Endothelial cell of umbilical vein (primary cell): Measurements from ENCODE around the gene CUL2. TPM values are rescaled to one million over a fixed set of nuclear protein-coding genes. Genes with fewer than 3 reads are reported as not detected.
A peak's percentile ranks its signal among the peaks of the same experiment; 100 is the strongest.

Experiments
- BruUV-seq: library from RNA; stranded (reverse); fragments of 400-500 nt; replicated peaks from 2 replicates; lab custom pipeline; 2021; lab: Mats Ljungman, UMichigan
- CTCF ChIA-PET: fragments of 300-600, 350-600 bp; sonication (Branson Sonifier 250); formaldehyde crosslinking; loops from one replicate; lab custom pipeline; 2021; ENCODE audit warnings: antibody characterized with exemption, inconsistent platforms; lab: Charles Lee
- POLR2A ChIA-PET: fragments of 300-600, 350-600 bp; sonication (Branson Sonifier 250); formaldehyde crosslinking; loops from one replicate; lab custom pipeline; 2021; ENCODE audit warnings: antibody characterized with exemption, inconsistent platforms; lab: Charles Lee
- DNase-seq: peaks from one replicate; pipeline ENCODE4 v3.0.0-alpha.2; 2011; ENCODE audit warnings: low read depth, low spot score
- FAIRE-seq: peaks from 2 replicates; lab custom pipeline; 2011; peaks lifted over from hg19 to GRCh38; lab: Jason Lieb, UNC
- H2AFZ ChIP-seq: 2 replicates; pipeline ENCODE4 v1.6.0; 2012; ENCODE audit warnings: low read depth, low read length, control low read depth, inconsistent platforms
- H3K27ac ChIP-seq: 2 replicates; pipeline ENCODE4 v1.5.1; 2011; ENCODE audit warnings: low read depth, mild to moderate bottlenecking, control low read depth, low read length, moderate library complexity; ENCODE audit not compliant: insufficient read depth
- H3K27me3 ChIP-seq, 2 experiments: 2 replicates each; pipeline versions ENCODE4 v1.6.0 to v1.6.1; 2011; ENCODE audit warnings: low read length in 2 of 2, mixed read lengths in 1 of 2; ENCODE audit not compliant: control insufficient read depth in 2 of 2, insufficient read depth in 2 of 2
- H3K36me3 ChIP-seq, 2 experiments: 2 replicates in 1 of 2; 3 replicates in 1 of 2; pipeline ENCODE4 v1.5.1; 2011; ENCODE audit warnings: low read length in 2 of 2, mild to moderate bottlenecking in 1 of 2, moderate library complexity in 1 of 2; ENCODE audit not compliant: control insufficient read depth in 2 of 2, insufficient read depth in 2 of 2; ENCODE audit errors: extremely low read depth in 1 of 2
- H3K4me1 ChIP-seq: 3 replicates; pipeline ENCODE4 v1.5.1; 2011; ENCODE audit warnings: mild to moderate bottlenecking, low read length; ENCODE audit not compliant: control insufficient read depth, insufficient read depth; ENCODE audit errors: extremely low read depth
- H3K4me2 ChIP-seq: 2 replicates; pipeline ENCODE4 v1.6.1; 2011; ENCODE audit warnings: low read length, control low read depth, mixed read lengths; ENCODE audit not compliant: insufficient read depth
- H3K4me3 ChIP-seq, 3 experiments: fragments of 200-600 bp in 1 of 3; sonication (generic), shearing (Covaris generic) in 1 of 3; replicated peaks in 1 of 3; 2 replicates each; pipeline ENCODE4 v1.5.1; 2011 to 2016; ENCODE audit warnings: control low read depth in 3 of 3, low read length in 3 of 3, mild to moderate bottlenecking in 2 of 3, inconsistent platforms in 1 of 3, low read depth in 1 of 3, moderate library complexity in 1 of 3; ENCODE audit not compliant: insufficient read depth in 1 of 3
- H3K79me2 ChIP-seq: 2 replicates; pipeline ENCODE4 v1.6.0; 2012; ENCODE audit warnings: low read length, inconsistent platforms; ENCODE audit not compliant: control insufficient read depth, insufficient read depth
- H3K9ac ChIP-seq: replicated peaks from 2 replicates; pipeline ENCODE3; 2011; ENCODE audit warnings: low read length, control low read depth; ENCODE audit not compliant: insufficient read depth; ENCODE audit errors: extremely low read depth
- H3K9me1 ChIP-seq: replicated peaks from 3 replicates; pipeline ENCODE4 v1.6.0; 2011; ENCODE audit warnings: mild to moderate bottlenecking, low read length; ENCODE audit not compliant: control insufficient read depth, insufficient read depth; ENCODE audit errors: extremely low read depth
- H3K9me3 ChIP-seq: replicated peaks from 2 replicates; pipeline ENCODE4 v1.5.1; 2012; ENCODE audit warnings: low read length, inconsistent platforms; ENCODE audit not compliant: control insufficient read depth, insufficient read depth
- H4K20me1 ChIP-seq: replicated peaks from 2 replicates; pipeline ENCODE3; 2011; ENCODE audit warnings: mild to moderate bottlenecking, low read length; ENCODE audit not compliant: control insufficient read depth, insufficient read depth; ENCODE audit errors: extremely low read depth
- CTCF ChIP-seq, 2 donors: IDR thresholded peaks; 1 replicate in 1 of 2; 2 replicates in 1 of 2; pipeline ENCODE4 v1.5.1; 2011; ENCODE audit warnings: low read length in 2 of 2, mild to moderate bottlenecking in 2 of 2, moderate library complexity in 2 of 2, control low read depth in 1 of 2, inconsistent platforms in 1 of 2, low read depth in 1 of 2; ENCODE audit not compliant: insufficient read depth in 1 of 2; ENCODE audit errors: extremely low read depth in 1 of 2
- EZH2 ChIP-seq: IDR thresholded peaks from 2 replicates; pipeline ENCODE4 v1.6.1; 2012; ENCODE audit warnings: borderline replicate concordance, low read depth, mild to moderate bottlenecking, moderate library complexity, low read length, inconsistent platforms; ENCODE audit not compliant: severe bottlenecking
- FOS ChIP-seq: IDR thresholded peaks from 2 replicates; pipeline ENCODE4 v1.6.1; 2011; ENCODE audit warnings: mild to moderate bottlenecking, low read length, moderate library complexity, borderline replicate concordance; ENCODE audit not compliant: insufficient read depth
- GATA2 ChIP-seq: IDR thresholded peaks from 2 replicates; pipeline ENCODE4 v1.7.0; 2011; ENCODE audit warnings: low read depth, mild to moderate bottlenecking, moderate library complexity, mixed read lengths, low read length; ENCODE audit not compliant: insufficient read length, insufficient read depth
- JUN ChIP-seq: IDR thresholded peaks from 2 replicates; pipeline ENCODE4 v1.6.1; 2011; ENCODE audit warnings: borderline replicate concordance, low read depth; ENCODE audit not compliant: insufficient read length, insufficient read depth
- MAX ChIP-seq: IDR thresholded peaks from 2 replicates; pipeline ENCODE4 v1.6.1; 2011; ENCODE audit not compliant: insufficient read depth, insufficient read length
- POLR2A ChIP-seq: IDR thresholded peaks from 2 replicates; pipeline ENCODE4 v1.6.1; 2012; ENCODE audit warnings: low read depth, mild to moderate bottlenecking, control low read depth, low read length
- POLR2AphosphoS5 ChIP-seq: IDR thresholded peaks from 2 replicates; pipeline ENCODE4 v1.6.1; 2012; ENCODE audit warnings: low read depth, mild to moderate bottlenecking, control low read depth, low read length, moderate library complexity; ENCODE audit not compliant: insufficient read depth
- dilution Hi-C: fragments of 300-500 bp; cut with MboI; formaldehyde crosslinking; loops from one replicate; pipeline ENCODE4 v1.15.0; 2019; ENCODE audit warnings: low sequenced_read_pairs; ENCODE audit not compliant: extremely low pct_ligation_motif_present
- intact Hi-C: fragments of 100-400 bp; cut with micrococcal nuclease; formaldehyde crosslinking; loops from one replicate; pipeline ENCODE4 v1.10.0; 2022
- polyA plus RNA-seq, 4 experiments: library from polyadenylated mRNA; depleted of rRNA in 3 of 4; stranded (reverse) in 3 of 4; unstranded in 1 of 4; fragments of >200 nt; gene quantifications; 2 replicates each; pipeline versions ENCODE4 v1.2.1 to v1.2.3, GENCODE V29; 2011 to 2012; ENCODE audit warnings: missing spikeins in 1 of 4
- total RNA-seq: library from RNA; stranded (reverse); gene quantifications from 2 replicates; pipeline ENCODE4 v1.2.3, GENCODE V29; 2021

Gene CUL2
- total and polyA plus RNA-seq, 2 donors (not counting 3 experiments of a cell fraction or from before 2014, with no cell fraction given) = 11.6 to 45.3 TPM

- no peak for FAIRE-seq
- Histone ChIP-seq H3K4me1 (peaks cover 8% of the 10 kb centered on the region), H2AFZ (no peak overlapping the region), H3K36me3 (peaks cover 3 to 4% of the 10 kb centered on the region in 2 experiments), H3K4me3 (no peak overlapping the region), H3K9me3 (no peaks in the 10 kb centered on the region), H3K27me3 (no peaks in the 10 kb centered on the region), H3K9ac (no peak overlapping the region), H3K79me2 (peaks cover 5% of the 10 kb centered on the region), H3K4me2 (no peak overlapping the region), H3K27ac (no peak overlapping the region), H4K20me1 (no peaks in the 10 kb centered on the region), H3K9me1 (no peaks in the 10 kb centered on the region)
- BruUV-seq = no TSS peak
- DNase-seq = no peak
- dilution Hi-C loops = no loop called here
- CTCF ChIA-PET = no interaction called here
- intact Hi-C loops = no loop called here
- TF ChIP-seq GATA2 (no peak), JUN (no peak), POLR2AphosphoS5 (no peak), EZH2 (no peak), POLR2A (no peak), FOS (no peak)
- POLR2A ChIA-PET = no interaction called here
Measured at GRCh38 chr10:35063837-35064454, 26.2 kb downstream of the CUL2 start.

- POLR2A ChIA-PET = no interaction called here
- H3K9ac ChIP-seq = no peak overlapping the region
Measured at GRCh38 chr10:35059481-35059880, 30.7 kb downstream of the CUL2 start.

More at GRCh38 chr10:35059481-35059880, 30.7 kb downstream of the CUL2 start:
- Histone ChIP-seq H3K27me3 (no peaks in the 10 kb centered on the region), H3K79me2 (peaks cover 15% of the 10 kb centered on the region), H3K4me3 (no peak overlapping the region), H3K27ac (peak overlapping the region; percentile 97), H4K20me1 (no peaks in the 10 kb centered on the region), H3K9me1 (no peaks in the 10 kb centered on the region), H3K9me3 (no peaks in the 10 kb centered on the region), H3K36me3 (peaks cover 2 to 4% of the 10 kb centered on the region in 2 experiments), H2AFZ (no peak overlapping the region), H3K4me1 (peaks cover 43% of the 10 kb centered on the region), H3K4me2 (no peak overlapping the region)
- no TSS peak for BruUV-seq
- DNase-seq (no peak), FAIRE-seq (peak; percentile 42)
- intact Hi-C loops = loop anchor here (2.0 kb wide), 1 partner anchor 19 kb away; no protein-coding TSS in a partner anchor
- TF ChIP-seq POLR2A = no peak
- no peak for TF ChIP-seq CTCF (IDR thresholded peaks at IDR 0.05; ENCODE audit: extremely low read depth in 1 of 2, insufficient read depth in 1 of 2, low read depth in 1 of 2, low read length in 2 of 2)
- TF ChIP-seq POLR2AphosphoS5 = no peak
- TF ChIP-seq MAX = no peak
- TF ChIP-seq FOS = no peak
- no peak for TF ChIP-seq GATA2
- CTCF ChIA-PET = interaction anchor here (1.2 to 1.4 kb wide), 2 partner anchors 10 to 31 kb away, joined by 4 read pairs; partner anchors contain the start of gene CUL2
- dilution Hi-C loops = no loop called here
